Chondrocyte (in vitro differentiated cells): ENCODE measurements around the gene ACAP3. TPM values are rescaled to one million over a fixed set of nuclear protein-coding genes. Genes with fewer than 3 reads are reported as not detected.

ENCODE experiments used
- DNase-seq: peaks from one replicate; pipeline ENCODE4 v3.0.0; 2021; ENCODE audit warnings: mixed read lengths, low spot score
- H3K27ac Mint-ChIP-seq: one replicate; pipeline ENCODE4 v1.8.0; 2021; ENCODE audit warnings: mild to moderate bottlenecking, moderate library complexity, mixed read lengths; ENCODE audit not compliant: unreplicated experiment
- H3K27me3 Mint-ChIP-seq: 2 replicates; pipeline ENCODE4 v1.8.0; 2021; ENCODE audit warnings: low read depth, mixed read lengths
- H3K36me3 Mint-ChIP-seq: 2 replicates; pipeline ENCODE4 v1.8.0; 2021; ENCODE audit warnings: low read depth, mixed read lengths
- H3K4me1 Mint-ChIP-seq: 2 replicates; pipeline ENCODE4 v1.8.0; 2021; ENCODE audit warnings: low read depth, mild to moderate bottlenecking, mixed read lengths
- H3K4me3 Mint-ChIP-seq: one replicate; pipeline ENCODE4 v1.8.0; 2021; ENCODE audit warnings: mild to moderate bottlenecking, moderate library complexity, mixed read lengths; ENCODE audit not compliant: unreplicated experiment
- H3K9me3 Mint-ChIP-seq: 2 replicates; pipeline ENCODE4 v1.8.0; 2021; ENCODE audit warnings: low read depth, mixed read lengths
- total RNA-seq: library from RNA; stranded (reverse); gene quantifications from 3 replicates; pipeline ENCODE4 v1.2.1, GENCODE V29; 2021
- TF ChIP-seq, protein P1 (sequence below): fragments of 200-600 bp; sonication (generic); IDR thresholded peaks from 2 replicates; pipeline ENCODE4 v1.5.0; 2021; ENCODE audit warnings: antibody characterized with exemption, mild to moderate bottlenecking, moderate library complexity

The ACAP3 gene
- total RNA-seq, 1 donor from 2014 or later: 51.9 TPM

DNA sequence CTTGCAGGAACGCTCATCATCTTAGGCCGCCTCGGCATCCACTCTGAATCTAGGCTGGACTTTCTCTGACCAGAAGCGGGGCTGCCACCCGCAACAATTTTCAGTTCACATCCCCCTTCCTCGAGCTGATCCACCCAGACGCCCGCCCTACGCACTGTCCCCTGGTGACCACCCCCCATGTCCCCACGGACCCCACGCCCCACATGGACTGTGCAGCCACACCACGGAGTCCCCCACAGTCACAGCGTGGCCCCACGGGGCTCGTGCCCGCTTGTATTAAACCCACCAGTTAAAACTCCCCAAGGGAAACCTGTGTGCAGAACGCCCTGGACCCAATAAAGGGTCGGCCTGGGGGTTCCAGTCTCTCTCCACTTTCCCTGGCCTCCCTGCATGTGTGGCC lies 48.2 kb downstream of the ACAP3 start:
- Mint-ChIP-seq H3K9me3 (no peaks in the 10 kb centered on the region), H3K4me3 (no peak overlapping the region), H3K27me3 (no peaks in the 10 kb centered on the region), H3K4me1 (peaks cover 11% of the 10 kb centered on the region), H3K36me3 (peaks cover 27% of the 10 kb centered on the region), H3K27ac (no peak overlapping the region)
- DNase-seq: no peak
- TF ChIP-seq, protein P1, sequence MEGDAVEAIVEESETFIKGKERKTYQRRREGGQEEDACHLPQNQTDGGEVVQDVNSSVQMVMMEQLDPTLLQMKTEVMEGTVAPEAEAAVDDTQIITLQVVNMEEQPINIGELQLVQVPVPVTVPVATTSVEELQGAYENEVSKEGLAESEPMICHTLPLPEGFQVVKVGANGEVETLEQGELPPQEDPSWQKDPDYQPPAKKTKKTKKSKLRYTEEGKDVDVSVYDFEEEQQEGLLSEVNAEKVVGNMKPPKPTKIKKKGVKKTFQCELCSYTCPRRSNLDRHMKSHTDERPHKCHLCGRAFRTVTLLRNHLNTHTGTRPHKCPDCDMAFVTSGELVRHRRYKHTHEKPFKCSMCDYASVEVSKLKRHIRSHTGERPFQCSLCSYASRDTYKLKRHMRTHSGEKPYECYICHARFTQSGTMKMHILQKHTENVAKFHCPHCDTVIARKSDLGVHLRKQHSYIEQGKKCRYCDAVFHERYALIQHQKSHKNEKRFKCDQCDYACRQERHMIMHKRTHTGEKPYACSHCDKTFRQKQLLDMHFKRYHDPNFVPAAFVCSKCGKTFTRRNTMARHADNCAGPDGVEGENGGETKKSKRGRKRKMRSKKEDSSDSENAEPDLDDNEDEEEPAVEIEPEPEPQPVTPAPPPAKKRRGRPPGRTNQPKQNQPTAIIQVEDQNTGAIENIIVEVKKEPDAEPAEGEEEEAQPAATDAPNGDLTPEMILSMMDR: no peak

DNA sequence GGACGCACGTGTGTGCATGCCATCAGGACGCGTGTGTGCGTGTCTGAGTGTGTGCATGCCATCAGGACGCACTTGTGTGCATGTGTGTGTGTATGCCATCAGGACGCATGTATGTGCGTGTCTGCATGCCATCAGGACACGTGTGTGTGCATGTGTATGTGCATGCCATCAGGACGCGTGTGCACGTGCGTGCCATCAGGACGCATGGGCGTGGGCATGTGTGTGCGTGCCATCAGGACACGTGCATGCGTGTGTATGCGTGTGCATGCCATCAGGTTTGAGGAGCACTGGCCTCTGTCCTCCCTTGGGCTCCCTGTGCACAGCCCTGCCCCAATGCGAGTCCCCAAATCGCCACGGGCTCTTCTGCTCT lies 48.6 kb downstream of the ACAP3 start:
- no peak for DNase-seq
- Mint-ChIP-seq H3K9me3 (no peaks in the 10 kb centered on the region), H3K36me3 (peaks cover 27% of the 10 kb centered on the region), H3K4me3 (no peak overlapping the region), H3K27me3 (no peaks in the 10 kb centered on the region), H3K27ac (no peak overlapping the region), H3K4me1 (peaks cover 7% of the 10 kb centered on the region)
- TF ChIP-seq, protein P1: no peak

DNA sequence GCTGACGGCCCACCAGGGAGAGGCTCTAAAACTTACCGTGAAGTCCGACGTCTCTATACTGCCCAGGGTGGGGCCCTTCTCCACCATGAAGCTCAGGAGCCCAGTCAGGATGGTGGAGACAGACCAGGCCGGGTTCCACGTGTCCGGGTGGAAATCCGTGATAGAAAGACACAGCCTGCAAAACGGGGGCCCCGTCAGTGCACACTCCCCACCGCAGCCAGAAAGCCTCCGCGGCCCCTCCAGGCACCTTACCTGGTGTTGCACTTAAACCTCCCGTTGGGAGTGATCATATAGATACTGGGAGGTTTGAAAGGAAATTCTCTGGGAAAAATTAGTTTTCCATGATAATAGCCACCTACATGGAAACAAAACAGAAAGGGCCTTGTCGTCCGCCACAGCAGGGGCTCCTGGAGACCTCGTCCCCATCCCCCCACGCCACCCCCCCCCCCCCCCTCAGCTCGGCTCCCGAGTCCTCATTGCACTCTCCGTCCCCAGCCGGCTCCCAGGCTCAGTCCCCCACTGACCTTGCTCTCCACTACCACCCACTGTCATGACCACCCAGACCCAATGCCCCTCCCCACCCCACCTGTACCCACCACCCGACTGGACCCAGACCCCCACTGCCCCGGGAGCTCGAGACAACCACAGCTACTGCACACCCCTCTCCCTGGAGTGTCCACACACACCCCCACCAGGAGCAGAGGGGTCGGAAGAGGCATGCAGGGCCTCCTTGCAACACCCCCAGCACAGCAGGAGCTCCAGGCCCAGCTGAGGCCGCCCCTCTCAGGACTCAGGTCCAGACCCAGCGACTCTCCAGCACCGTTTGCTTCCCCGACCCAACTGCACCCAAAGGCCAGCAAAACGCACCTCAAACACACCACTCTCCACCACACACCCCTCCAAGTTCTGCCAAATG lies 50.5 kb downstream of the ACAP3 start:
- Mint-ChIP-seq H3K36me3 (peaks cover 27% of the 10 kb centered on the region), H3K4me3 (no peak overlapping the region), H3K27ac (peak overlapping the region; percentile 50), H3K27me3 (no peaks in the 10 kb centered on the region), H3K9me3 (no peaks in the 10 kb centered on the region), H3K4me1 (peaks cover 5% of the 10 kb centered on the region)
- DNase-seq: no peak
- TF ChIP-seq, protein P1: no peak

DNA sequence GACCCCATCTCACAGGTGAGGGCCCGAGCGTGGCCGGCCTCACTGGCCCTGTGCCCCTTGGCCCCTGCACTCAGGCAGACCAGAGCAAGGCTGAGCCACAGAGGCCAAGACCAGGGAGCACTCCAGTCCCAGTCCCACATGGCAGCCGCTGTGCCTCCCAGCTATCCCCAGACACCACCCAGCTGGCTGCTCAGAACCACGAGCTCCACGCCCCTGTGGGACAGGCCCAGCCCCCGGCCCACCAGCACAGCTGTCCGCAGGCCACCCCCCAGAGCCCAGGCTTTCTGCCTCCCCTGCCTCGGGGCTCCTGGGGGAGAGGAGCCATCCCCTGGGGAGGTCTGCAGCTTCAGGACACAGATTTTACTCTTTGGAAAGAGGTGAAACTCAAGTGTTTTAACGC lies 52.1 kb downstream of the ACAP3 start:
- TF ChIP-seq, protein P1: no peak
- DNase-seq: no peak
- Mint-ChIP-seq H3K36me3 (peaks cover 22% of the 10 kb centered on the region), H3K27me3 (no peaks in the 10 kb centered on the region), H3K4me1 (peaks cover 3% of the 10 kb centered on the region), H3K4me3 (no peak overlapping the region), H3K27ac (no peak overlapping the region), H3K9me3 (no peaks in the 10 kb centered on the region)

DNA sequence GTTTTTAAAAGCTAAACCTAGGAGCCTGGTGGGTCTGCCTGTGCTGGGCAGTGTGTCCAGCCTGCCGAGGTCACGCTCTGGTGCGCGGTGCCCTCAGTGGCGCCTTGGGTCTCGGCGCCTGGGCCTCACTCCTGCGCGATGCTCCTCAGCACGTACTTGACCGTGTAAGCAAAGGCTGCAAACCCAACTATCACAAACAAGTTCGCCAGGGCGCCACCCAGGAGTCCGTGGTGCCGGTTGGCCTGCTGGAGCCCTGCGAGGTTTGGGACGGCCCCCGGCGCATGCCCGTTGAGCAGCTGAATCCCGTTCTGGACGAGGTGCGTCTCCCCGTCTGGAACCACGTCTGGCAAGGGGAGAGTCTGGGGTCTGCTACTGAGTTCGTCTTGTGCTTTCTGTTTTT lies 52.7 kb downstream of the ACAP3 start:
- H3K36me3 Mint-ChIP-seq: peaks cover 22% of the 10 kb centered on the region
- no peak overlapping the region for H3K4me3 Mint-ChIP-seq
- H3K4me1 Mint-ChIP-seq: peaks cover 3% of the 10 kb centered on the region
- no peak for DNase-seq
- TF ChIP-seq, protein P1: no peak
- H3K27me3 Mint-ChIP-seq: no peaks in the 10 kb centered on the region
- no peak overlapping the region for H3K27ac Mint-ChIP-seq
- no peaks in the 10 kb centered on the region for H3K9me3 Mint-ChIP-seq
